HCT116 (cell line): ENCODE data around the gene GABPA. TPM values are rescaled to one million over a fixed set of nuclear protein-coding genes. Genes with fewer than 3 reads are reported as not detected.

ENCODE experiments used
- ATAC-seq: fragments of 200-7000 bp; cut with Tn5 transposase; 2 replicates; pipeline ENCODE4 v1.9.1; 2020; ENCODE audit warnings: mild to moderate bottlenecking, moderate library complexity
- BruUV-seq: library from RNA; stranded (reverse); fragments of 400-500 nt; replicated peaks from 2 replicates; lab custom pipeline; 2021; lab: Mats Ljungman, UMichigan
- CTCF ChIA-PET: fragments of 300-600 bp; sonication (Branson Sonifier 250); formaldehyde crosslinking; loops from one replicate; lab custom pipeline; 2021; ENCODE audit warnings: antibody characterized with exemption; lab: Charles Lee
- POLR2A ChIA-PET: fragments of 300-600, 350-600 bp; sonication (Branson Sonifier 250); formaldehyde crosslinking; loops from one replicate; lab custom pipeline; 2021; ENCODE audit warnings: antibody characterized with exemption; lab: Charles Lee
- RAD21 ChIA-PET, 2 experiments: fragments of 300-600 bp; sonication (Branson Sonifier 250); formaldehyde crosslinking; loops; one replicate each; lab custom pipeline; 2023; ENCODE audit warnings: low total read pairs in 2 of 2; ENCODE audit not compliant: uncharacterized antibody in 2 of 2, unreplicated experiment in 2 of 2, low non-redundant PET in 1 of 2; lab: Charles Lee
- DNase-seq: peaks from one replicate; pipeline ENCODE4 v3.0.0-alpha.2; 2010; ENCODE audit warnings: low read depth, low spot score
- H2AFZ ChIP-seq: fragments of 200-600 bp; shearing (Covaris generic), sonication (generic); 2 replicates; pipeline ENCODE4 v1.6.1; 2017; ENCODE audit warnings: low read depth, mixed run types, mixed read lengths, antibody characterized with exemption, low read length; ENCODE audit not compliant: poor library complexity, severe bottlenecking
- H3K27ac ChIP-seq: 2 replicates; pipeline ENCODE4 v1.5.1; 2012; ENCODE audit warnings: low read depth, low read length
- H3K27me3 ChIP-seq: fragments of 200-600 bp; sonication (generic); 2 replicates; pipeline ENCODE4 v1.6.1; 2016; ENCODE audit warnings: mixed run types, low read length, mixed read lengths; ENCODE audit not compliant: insufficient read depth
- H3K36me3 ChIP-seq, 2 experiments: fragments of 200-500 bp in 1 of 2; fragments of 200-600 bp in 1 of 2; sonication (Bioruptor generic) in 1 of 2; sonication (generic) in 1 of 2; 2 replicates each; pipeline versions ENCODE4 v1.5.1 to v1.6.1; 2014 to 2016; ENCODE audit warnings: low read length in 2 of 2, inconsistent platforms in 1 of 2, mixed read lengths in 1 of 2, mixed run types in 1 of 2; ENCODE audit not compliant: insufficient read depth in 2 of 2, control insufficient read depth in 1 of 2
- H3K4me1 ChIP-seq, 2 experiments: fragments of 200-600 bp in 1 of 2; sonication (generic) in 1 of 2; 2 replicates each; pipeline versions ENCODE4 v1.5.1 to v1.6.1; 2012 to 2017; ENCODE audit warnings: low read length in 2 of 2, inconsistent platforms in 1 of 2, mild to moderate bottlenecking in 1 of 2, mixed read lengths in 1 of 2, mixed run types in 1 of 2, moderate library complexity in 1 of 2; ENCODE audit not compliant: insufficient read depth in 2 of 2, control insufficient read depth in 1 of 2
- H3K4me2 ChIP-seq: fragments of 200-600 bp; sonication (generic); 2 replicates; pipeline ENCODE4 v1.6.1; 2017; ENCODE audit warnings: mixed run types, low read length, mixed read lengths
- H3K4me3 ChIP-seq, 2 experiments: fragments of 200-600 bp in 1 of 2; sonication (generic) in 1 of 2; replicated peaks in 1 of 2; 2 replicates each; pipeline ENCODE4 v1.5.1; 2011 to 2016; ENCODE audit warnings: low read length in 2 of 2, control low read depth in 1 of 2, low read depth in 1 of 2, mild to moderate bottlenecking in 1 of 2, mixed read lengths in 1 of 2, mixed run types in 1 of 2
- H3K79me2 ChIP-seq: fragments of 200-600 bp; sonication (generic); 2 replicates; pipeline ENCODE4 v1.6.1; 2017; ENCODE audit warnings: mild to moderate bottlenecking, mixed run types, low read length, moderate library complexity, mixed read lengths; ENCODE audit not compliant: insufficient read depth
- H3K9ac ChIP-seq: fragments of 200-600 bp; sonication (generic); 2 replicates; pipeline ENCODE4 v1.6.1; 2016; ENCODE audit warnings: low read length, mixed read lengths
- H3K9me2 ChIP-seq: fragments of 200-600 bp; sonication (generic), shearing (Covaris generic); 2 replicates; pipeline ENCODE4 v1.6.1; 2017; ENCODE audit warnings: mixed run types, mild to moderate bottlenecking, moderate library complexity; ENCODE audit not compliant: insufficient read depth
- H3K9me3 ChIP-seq, 2 experiments: fragments of 200-500 bp in 1 of 2; fragments of 200-600 bp in 1 of 2; sonication (Bioruptor generic) in 1 of 2; sonication (generic) in 1 of 2; 2 replicates each; pipeline ENCODE4 v1.6.1; 2014 to 2017; ENCODE audit warnings: low read length in 2 of 2, mixed read lengths in 2 of 2, inconsistent platforms in 1 of 2, low read depth in 1 of 2, mild to moderate bottlenecking in 1 of 2, mixed run types in 1 of 2, moderate library complexity in 1 of 2; ENCODE audit not compliant: control insufficient read depth in 1 of 2, insufficient read depth in 1 of 2
- H4K20me1 ChIP-seq: fragments of 200-600 bp; sonication (generic), shearing (Covaris generic); 2 replicates; pipeline ENCODE4 v1.6.1; 2017; ENCODE audit warnings: mixed run types, mild to moderate bottlenecking, moderate library complexity; ENCODE audit not compliant: insufficient read depth
- EZH2 ChIP-seq: fragments of 200-600 bp; sonication (generic); IDR thresholded peaks from 2 replicates; pipeline ENCODE4 v1.6.1; 2017; ENCODE audit warnings: antibody characterized with exemption, mixed run types
- EZH2phosphoT487 ChIP-seq: fragments of 200-600 bp; IDR thresholded peaks from 2 replicates; pipeline ENCODE4 v1.6.1; 2018; ENCODE audit warnings: antibody characterized with exemption, borderline replicate concordance
- FOSL1 ChIP-seq: IDR thresholded peaks from 2 replicates; pipeline ENCODE4 v1.6.1; 2012; ENCODE audit warnings: low read depth
- SIN3A ChIP-seq: IDR thresholded peaks from 2 replicates; pipeline ENCODE4 v1.6.1; 2012; ENCODE audit warnings: low read depth
- TCF7L2 ChIP-seq: IDR thresholded peaks from 2 replicates; pipeline ENCODE4 v1.7.0; 2011; ENCODE audit warnings: borderline replicate concordance, inconsistent platforms; ENCODE audit not compliant: insufficient read depth, insufficient read length; ENCODE audit errors: extremely low read depth
- intact Hi-C: fragments of 100-400 bp; cut with micrococcal nuclease; formaldehyde crosslinking; loops from 2 replicates; pipeline ENCODE4 v1.10.0; 2022
- total RNA-seq: library from RNA; stranded (reverse); gene quantifications from one replicate; pipeline ENCODE4 v1.2.1, GENCODE V29; 2021; ENCODE audit not compliant: unreplicated experiment
- TF ChIP-seq, protein P1 (sequence below): IDR thresholded peaks from 2 replicates; pipeline ENCODE4 v1.6.1; 2011; ENCODE audit warnings: mild to moderate bottlenecking, low read length, moderate library complexity; ENCODE audit not compliant: insufficient replicate concordance; ENCODE audit errors: extremely low read depth
- TF ChIP-seq, protein P2 (sequence below), 3 experiments: fragments of 200-600 bp in 1 of 3; sonication (generic) in 1 of 3; IDR thresholded peaks in 2 of 3; conservative IDR thresholded peaks in 1 of 3; 2 replicates each; pipeline ENCODE4 v1.5.1; 2012 to 2017; ENCODE audit warnings: low read depth in 2 of 3, low read length in 2 of 3, antibody characterized with exemption in 1 of 3, borderline replicate concordance in 1 of 3, control low read depth in 1 of 3, mild to moderate bottlenecking in 1 of 3, mixed read lengths in 1 of 3, mixed run types in 1 of 3, moderate library complexity in 1 of 3; ENCODE audit not compliant: insufficient read depth in 1 of 3

Gene GABPA
- total RNA-seq, 1 experiment from 2014 or later, result 23.6 TPM

DNA sequence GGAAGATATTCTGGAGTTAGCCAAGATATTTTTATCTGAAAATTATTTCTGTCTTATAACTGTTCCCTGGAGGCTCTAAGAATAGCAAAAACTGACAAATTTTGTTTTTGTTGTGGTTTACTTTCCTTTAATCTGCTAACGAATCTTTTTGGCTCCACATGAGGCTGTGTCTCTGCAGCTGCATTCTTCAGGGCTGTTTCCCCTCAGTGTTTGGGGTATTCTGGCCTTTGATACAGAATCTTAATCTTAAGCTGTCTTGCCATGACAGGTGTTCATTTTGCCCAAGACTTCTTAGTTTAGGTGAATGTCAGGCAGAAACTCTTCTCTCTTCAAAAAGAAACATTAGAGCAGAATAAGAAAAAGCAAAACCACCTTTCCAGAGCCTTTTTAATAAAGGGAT is 83.8 kb downstream of the GABPA start:
- CTCF ChIA-PET, result interaction anchor here (2.2 kb wide), 1 partner anchor 17 kb away, joined by 7 read pairs; no protein-coding TSS in a partner anchor
- H3K27ac ChIP-seq, result no peak overlapping the region
- no peak for ATAC-seq

More for the DNA sequence above, 83.8 kb downstream of the GABPA start:
- no peak overlapping the region for H3K4me2 ChIP-seq
- no peaks in the 10 kb centered on the region for H3K9me2 ChIP-seq
- no peak overlapping the region for H3K4me3 ChIP-seq
- no peak for DNase-seq
- POLR2A ChIA-PET, result no interaction called here
- RAD21 ChIA-PET, result no interaction called here
- intact Hi-C loops, result no loop called here
- H3K9me3 ChIP-seq, result no peaks in the 10 kb centered on the region
- no peaks in the 10 kb centered on the region for H3K27me3 ChIP-seq
- no peaks in the 10 kb centered on the region for H3K36me3 ChIP-seq
- TF ChIP-seq, protein P1, sequence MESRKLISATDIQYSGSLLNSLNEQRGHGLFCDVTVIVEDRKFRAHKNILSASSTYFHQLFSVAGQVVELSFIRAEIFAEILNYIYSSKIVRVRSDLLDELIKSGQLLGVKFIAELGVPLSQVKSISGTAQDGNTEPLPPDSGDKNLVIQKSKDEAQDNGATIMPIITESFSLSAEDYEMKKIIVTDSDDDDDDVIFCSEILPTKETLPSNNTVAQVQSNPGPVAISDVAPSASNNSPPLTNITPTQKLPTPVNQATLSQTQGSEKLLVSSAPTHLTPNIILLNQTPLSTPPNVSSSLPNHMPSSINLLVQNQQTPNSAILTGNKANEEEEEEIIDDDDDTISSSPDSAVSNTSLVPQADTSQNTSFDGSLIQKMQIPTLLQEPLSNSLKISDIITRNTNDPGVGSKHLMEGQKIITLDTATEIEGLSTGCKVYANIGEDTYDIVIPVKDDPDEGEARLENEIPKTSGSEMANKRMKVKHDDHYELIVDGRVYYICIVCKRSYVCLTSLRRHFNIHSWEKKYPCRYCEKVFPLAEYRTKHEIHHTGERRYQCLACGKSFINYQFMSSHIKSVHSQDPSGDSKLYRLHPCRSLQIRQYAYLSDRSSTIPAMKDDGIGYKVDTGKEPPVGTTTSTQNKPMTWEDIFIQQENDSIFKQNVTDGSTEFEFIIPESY, result no peak
- TF ChIP-seq, protein P2, sequence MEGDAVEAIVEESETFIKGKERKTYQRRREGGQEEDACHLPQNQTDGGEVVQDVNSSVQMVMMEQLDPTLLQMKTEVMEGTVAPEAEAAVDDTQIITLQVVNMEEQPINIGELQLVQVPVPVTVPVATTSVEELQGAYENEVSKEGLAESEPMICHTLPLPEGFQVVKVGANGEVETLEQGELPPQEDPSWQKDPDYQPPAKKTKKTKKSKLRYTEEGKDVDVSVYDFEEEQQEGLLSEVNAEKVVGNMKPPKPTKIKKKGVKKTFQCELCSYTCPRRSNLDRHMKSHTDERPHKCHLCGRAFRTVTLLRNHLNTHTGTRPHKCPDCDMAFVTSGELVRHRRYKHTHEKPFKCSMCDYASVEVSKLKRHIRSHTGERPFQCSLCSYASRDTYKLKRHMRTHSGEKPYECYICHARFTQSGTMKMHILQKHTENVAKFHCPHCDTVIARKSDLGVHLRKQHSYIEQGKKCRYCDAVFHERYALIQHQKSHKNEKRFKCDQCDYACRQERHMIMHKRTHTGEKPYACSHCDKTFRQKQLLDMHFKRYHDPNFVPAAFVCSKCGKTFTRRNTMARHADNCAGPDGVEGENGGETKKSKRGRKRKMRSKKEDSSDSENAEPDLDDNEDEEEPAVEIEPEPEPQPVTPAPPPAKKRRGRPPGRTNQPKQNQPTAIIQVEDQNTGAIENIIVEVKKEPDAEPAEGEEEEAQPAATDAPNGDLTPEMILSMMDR (IDR thresholded peaks at IDR 0.05 in 2 of 3, conservative IDR thresholded peaks at IDR 0.05 in 1 of 3; ENCODE audit: borderline replicate concordance in 1 of 3, insufficient read depth in 1 of 3, low read depth in 2 of 3, low read length in 2 of 3), result no peak
- TF ChIP-seq EZH2, result no peak
- no peak for TF ChIP-seq TCF7L2
- TF ChIP-seq EZH2phosphoT487, result no peak
- TF ChIP-seq FOSL1, result no peak
- no peak for TF ChIP-seq SIN3A
- no peaks in the 10 kb centered on the region for H3K4me1 ChIP-seq
- no TSS peak for BruUV-seq
- no peaks in the 10 kb centered on the region for H4K20me1 ChIP-seq
- no peak overlapping the region for H2AFZ ChIP-seq
- no peak overlapping the region for H3K9ac ChIP-seq
- no peaks in the 10 kb centered on the region for H3K79me2 ChIP-seq

Other genes with a start within 250 kb of the GABPA start
- 41.1 TPM for gene MRPL39, start 127.5 kb upstream of the GABPA start, total RNA-seq
- 0.15 TPM for gene JAM2, start 95.7 kb upstream of the GABPA start, total RNA-seq
- gene ATP5PF, start 68 bp upstream of the GABPA start, total RNA-seq, result 132 TPM